Stimulated activated CD4-positive, alpha-beta T cell treated with anti-CD3 and anti-CD28 coated beads, Interleukin-12 subunit alpha, Interleukin-12 subunit beta, amount 100 ng/mL, for 48 hours (primary cell): Measurements from ENCODE around the gene ARL13A.
A peak's percentile ranks its signal among the peaks of the same experiment; 100 is the strongest.
"Not testable (repeated sequence)": the region's sequence is repeated elsewhere in the genome, so short reads cannot be mapped to it uniquely, and the experiment has no call there.

Source experiments
- DNase-seq, 3 donors: peaks; one replicate each; pipeline ENCODE4 v3.0.0-alpha.2; 2020; ENCODE audit warnings: low read depth in 2 of 3, low spot score in 1 of 3

Gene ARL13A

GRCh38 chrX:100984818-100985217 is 15.3 kb downstream of the ARL13A start:
- no peak for DNase-seq

GRCh38 chrX:100990139-100990538 is 20.6 kb downstream of the ARL13A start:
- no peak for DNase-seq

GRCh38 chrX:100994352-100995281 is 25.1 kb downstream of the ARL13A start:
- no peak for DNase-seq

- DNase-seq: peak; percentile 12 to 19 (median 17)
Observed at GRCh38 chrX:100995469-100995868, 26.0 kb downstream of the ARL13A start.

- no peak for DNase-seq
Observed at GRCh38 chrX:100999451-100999850, 29.9 kb downstream of the ARL13A start.

- no peak for DNase-seq
Observed at GRCh38 chrX:101009090-101009489, 39.6 kb downstream of the ARL13A start.

- not testable (repeated sequence) for DNase-seq
Observed at GRCh38 chrX:101012031-101012430, 42.5 kb downstream of the ARL13A start.

- no peak for DNase-seq
Observed at GRCh38 chrX:101022020-101022419, 52.5 kb downstream of the ARL13A start.

GRCh38 chrX:101025126-101025525 is 55.6 kb downstream of the ARL13A start:
- no peak for DNase-seq

GRCh38 chrX:101028562-101028961 is 59.1 kb downstream of the ARL13A start:
- DNase-seq: no peak

GRCh38 chrX:101029665-101030064 is 60.2 kb downstream of the ARL13A start:
- no peak for DNase-seq

- no peak for DNase-seq
Observed at GRCh38 chrX:101037231-101037630, 67.7 kb downstream of the ARL13A start.

GRCh38 chrX:101040197-101040596 is 70.7 kb downstream of the ARL13A start:
- DNase-seq: no peak
